Urinary bladder (tissue), 4 donors: Measurements from ENCODE around the gene ARFGAP2. TPM values are rescaled to one million over a fixed set of nuclear protein-coding genes. Genes with fewer than 3 reads are reported as not detected.
"Not testable (repeated sequence)": the region's sequence is repeated elsewhere in the genome, so short reads cannot be mapped to it uniquely, and the experiment has no call there.

Source experiments
- DNase-seq: peaks from one replicate; pipeline ENCODE4 v3.0.0-alpha.2; 2015; ENCODE audit errors: extremely low spot score
- H3K27ac ChIP-seq: one replicate; pipeline ENCODE4 v1.5.1; 2013; ENCODE audit warnings: low read depth, mild to moderate bottlenecking, moderate library complexity
- H3K36me3 ChIP-seq: one replicate; pipeline ENCODE4 v1.6.1; 2013; ENCODE audit warnings: mild to moderate bottlenecking, moderate library complexity; ENCODE audit not compliant: insufficient read depth
- H3K4me1 ChIP-seq: one replicate; pipeline ENCODE4 v1.6.1; 2013; ENCODE audit warnings: mild to moderate bottlenecking, moderate library complexity; ENCODE audit not compliant: insufficient read depth
- H3K4me3 ChIP-seq: one replicate; pipeline ENCODE4 v1.5.1; 2013; ENCODE audit warnings: low read depth, low read length
- WGBS: extraction: QIAGEN DNeasy Blood & Tissue Kit; methylation state at CpG from one replicate; pipeline ENCODE4 v1.1.7; 2013; 5-methylcytosine and 5-hydroxymethylcytosine counted together
- polyA plus RNA-seq: library from polyadenylated mRNA; stranded (reverse); fragments of 200-250 nt; gene quantifications from one replicate; pipeline ENCODE4 v1.2.3, GENCODE V29; 2013
- total RNA-seq: library from RNA; depleted of rRNA; stranded (reverse); fragments of >200 nt; gene quantifications from one replicate; pipeline ENCODE4 v1.2.3, GENCODE V29; 2014
- donor health status: healthy with polysubstance abuse.
- donor health status: healthy.

The ARFGAP2 gene
- total and polyA plus RNA-seq, 2 donors = 77.1 to 81.8 TPM

DNA sequence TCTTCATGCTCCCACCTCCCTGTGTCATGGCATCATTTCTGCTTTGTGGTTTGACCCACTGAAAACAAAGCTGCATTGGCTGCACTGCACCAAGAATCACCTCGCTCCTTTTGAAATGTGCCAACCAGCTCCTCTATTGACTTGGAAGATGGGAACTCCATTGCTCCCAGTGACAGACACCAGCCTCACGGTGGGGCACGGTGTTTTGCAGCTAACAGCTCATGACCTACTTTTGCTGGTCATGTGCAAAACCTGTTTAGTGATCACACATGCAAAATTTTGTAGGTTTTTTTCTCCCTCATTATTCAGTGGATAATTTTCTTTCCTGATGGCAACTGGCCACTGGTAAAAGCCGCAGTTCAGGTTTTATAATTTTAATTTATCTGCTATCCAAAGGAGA lies 36.8 kb downstream of the ARFGAP2 start:
- no peak overlapping the region for H3K27ac ChIP-seq
- DNase-seq = no peak
- H3K4me1 ChIP-seq = no peaks in the 10 kb centered on the region
- no peak overlapping the region for H3K4me3 ChIP-seq
- 87% methylated on average over 4 of the region's 4 CpGs for WGBS
- H3K36me3 ChIP-seq = no peaks in the 10 kb centered on the region

DNA sequence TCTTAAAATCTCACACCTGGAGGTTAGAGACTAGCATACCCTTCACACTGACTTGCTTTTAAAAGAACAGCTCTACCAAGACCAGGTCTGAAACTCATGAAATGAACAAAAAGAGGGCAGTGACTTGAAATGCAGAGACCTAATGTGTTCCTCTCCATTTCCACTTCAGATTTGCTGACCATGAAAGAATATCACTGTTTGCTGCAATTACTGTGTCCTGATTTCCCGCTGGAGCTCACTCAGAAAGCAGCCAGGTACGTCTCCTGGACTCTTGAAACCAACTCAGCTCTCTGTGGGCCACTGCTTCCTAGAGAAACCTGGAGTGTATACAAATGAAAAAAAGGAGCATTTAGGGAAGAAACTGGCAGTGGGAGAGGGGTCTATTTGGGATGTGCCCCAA lies 39.2 kb downstream of the ARFGAP2 start:
- no peak for DNase-seq
- Histone ChIP-seq H3K36me3 (no peaks in the 10 kb centered on the region), H3K27ac (no peak overlapping the region), H3K4me1 (no peaks in the 10 kb centered on the region), H3K4me3 (no peak overlapping the region)
- 97% methylated on average over 2 of the region's 2 CpGs for WGBS

DNA sequence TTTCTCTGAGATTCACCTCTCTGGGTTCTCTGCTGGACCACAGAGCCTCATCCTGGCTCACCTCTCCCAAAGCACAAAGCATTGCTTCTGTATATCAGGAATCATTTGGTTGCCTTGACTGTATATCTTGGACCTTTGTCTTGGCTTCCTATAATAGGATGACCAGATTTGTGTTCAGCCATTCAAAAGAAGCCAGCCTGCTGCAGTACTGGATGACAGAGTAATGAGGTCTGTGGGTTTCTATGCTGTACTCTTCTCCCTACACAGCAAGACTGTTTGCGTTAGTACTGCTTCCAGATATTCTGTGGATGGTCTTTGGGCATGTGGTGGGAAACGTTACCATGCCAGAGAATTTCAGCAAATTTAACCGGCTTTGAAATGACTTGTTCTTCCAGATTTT lies 39.8 kb downstream of the ARFGAP2 start:
- Histone ChIP-seq H3K4me1 (no peaks in the 10 kb centered on the region), H3K36me3 (no peaks in the 10 kb centered on the region), H3K27ac (no peak overlapping the region), H3K4me3 (no peak overlapping the region)
- 95% methylated on average over 3 of the region's 3 CpGs for WGBS
- DNase-seq = no peak

DNA sequence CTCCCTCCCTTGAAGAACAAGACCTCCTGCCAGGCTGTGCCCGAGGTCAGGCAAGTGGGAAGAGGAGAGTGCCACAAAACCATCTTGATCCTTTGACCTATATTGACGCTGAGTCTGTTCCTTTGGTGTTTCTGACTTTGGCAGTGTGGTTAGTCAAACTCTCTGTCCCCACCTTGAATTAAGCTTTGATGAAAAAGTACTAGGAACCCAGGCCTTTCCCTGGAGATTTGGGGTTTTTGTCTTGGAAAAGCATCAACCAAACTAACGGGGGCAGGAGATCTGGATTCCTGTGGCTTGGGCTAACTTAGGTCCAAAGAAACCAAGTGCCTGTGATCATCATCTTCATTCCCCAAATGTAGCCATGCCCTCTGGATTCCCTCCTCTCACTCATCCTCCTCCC lies 40.4 kb downstream of the ARFGAP2 start:
- WGBS = 79% methylated on average over 3 of the region's 3 CpGs
- no peaks in the 10 kb centered on the region for H3K36me3 ChIP-seq
- DNase-seq = no peak
- H3K27ac ChIP-seq = no peak overlapping the region
- no peaks in the 10 kb centered on the region for H3K4me1 ChIP-seq
- no peak overlapping the region for H3K4me3 ChIP-seq

DNA sequence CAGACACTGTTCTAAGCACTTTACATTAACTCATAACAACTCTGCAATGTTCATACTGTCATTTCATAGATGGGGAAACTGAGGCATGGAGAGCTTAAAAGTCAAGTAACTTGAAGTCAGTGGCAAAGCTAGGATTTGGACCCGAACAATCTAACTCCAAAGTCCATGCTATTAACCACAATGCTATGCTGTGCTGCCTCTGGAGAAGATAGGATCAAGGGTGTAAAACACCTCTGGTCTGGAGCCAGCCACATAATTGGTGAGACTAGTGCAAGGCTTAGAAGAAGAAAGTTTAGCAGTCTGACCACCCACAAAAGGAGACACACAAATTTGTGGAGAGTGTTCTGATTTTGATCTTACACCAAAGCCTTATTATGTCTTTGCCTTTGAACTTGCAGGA lies 43.7 kb downstream of the ARFGAP2 start:
- no peak for DNase-seq
- Histone ChIP-seq H3K4me1 (no peaks in the 10 kb centered on the region), H3K36me3 (no peaks in the 10 kb centered on the region), H3K27ac (no peak overlapping the region), H3K4me3 (no peak overlapping the region)
- WGBS = 83% methylated on average over 1 of the region's 1 CpG

DNA sequence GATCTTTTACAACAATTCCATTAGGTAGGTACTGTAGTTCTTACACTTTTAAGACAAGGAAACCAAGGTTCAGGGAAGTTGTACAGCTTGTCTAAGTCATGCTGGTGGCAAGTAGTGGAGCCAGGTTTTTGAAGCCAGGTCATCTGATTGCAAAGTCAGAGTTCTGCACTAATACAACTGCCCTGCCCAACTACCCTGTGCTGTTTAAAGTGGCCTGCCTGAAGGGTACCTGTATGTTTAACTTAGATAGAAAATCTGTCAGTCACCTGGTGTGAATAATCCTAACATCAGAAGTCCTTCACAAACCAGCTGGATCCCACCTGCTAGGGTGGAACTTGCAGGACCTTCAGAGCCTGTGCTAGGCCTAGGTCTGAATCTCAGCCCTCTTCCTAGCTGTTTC lies 44.2 kb downstream of the ARFGAP2 start:
- H3K27ac ChIP-seq = no peak overlapping the region
- DNase-seq = no peak
- H3K4me3 ChIP-seq = no peak overlapping the region
- no peaks in the 10 kb centered on the region for H3K4me1 ChIP-seq
- no peaks in the 10 kb centered on the region for H3K36me3 ChIP-seq

DNA sequence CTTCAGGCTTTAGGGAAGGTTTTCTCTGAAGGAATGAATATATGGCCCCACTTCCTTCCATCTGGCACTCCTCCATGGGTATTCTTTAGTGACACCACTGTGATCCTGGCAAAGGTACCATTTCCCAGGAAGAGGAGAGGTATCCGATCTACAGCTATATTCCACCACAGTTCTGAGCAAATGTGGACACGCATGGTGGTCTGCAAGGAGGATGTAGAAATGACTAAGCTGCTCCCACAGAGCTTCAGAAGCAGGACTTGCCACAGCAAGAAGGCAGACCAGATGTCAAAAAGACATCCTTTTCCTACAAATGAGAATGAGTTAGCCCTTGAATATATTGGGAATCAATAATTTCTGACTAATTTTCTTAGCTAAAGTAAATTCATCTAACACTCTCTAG lies 45.5 kb downstream of the ARFGAP2 start:
- Histone ChIP-seq H3K36me3 (no peaks in the 10 kb centered on the region), H3K4me3 (no peak overlapping the region), H3K27ac (no peak overlapping the region), H3K4me1 (no peaks in the 10 kb centered on the region)
- WGBS = 96% methylated on average over 2 of the region's 2 CpGs
- no peak for DNase-seq

DNA sequence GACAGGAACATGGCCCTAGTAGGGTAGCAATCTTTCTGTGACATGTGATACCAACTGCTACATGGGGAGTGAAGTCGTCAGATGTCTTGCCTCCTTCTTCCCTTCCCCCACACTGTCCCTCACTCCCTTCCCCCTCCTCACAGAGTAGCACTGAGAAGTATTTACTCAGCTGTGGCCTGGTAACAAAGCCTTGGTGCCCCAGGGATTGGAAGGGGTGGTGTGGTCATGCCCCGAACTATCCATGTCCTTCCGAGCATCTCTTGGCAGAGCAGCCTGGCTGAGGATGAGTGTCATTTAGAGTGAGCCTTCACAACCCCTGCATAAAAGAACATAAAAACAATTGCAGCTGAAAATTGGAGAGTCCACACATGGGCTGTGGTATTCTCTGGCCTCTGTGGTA lies 46.1 kb downstream of the ARFGAP2 start:
- WGBS = 79% methylated on average over 3 of the region's 3 CpGs
- Histone ChIP-seq H3K36me3 (no peaks in the 10 kb centered on the region), H3K4me3 (no peak overlapping the region), H3K27ac (no peak overlapping the region), H3K4me1 (no peaks in the 10 kb centered on the region)
- no peak for DNase-seq

DNA sequence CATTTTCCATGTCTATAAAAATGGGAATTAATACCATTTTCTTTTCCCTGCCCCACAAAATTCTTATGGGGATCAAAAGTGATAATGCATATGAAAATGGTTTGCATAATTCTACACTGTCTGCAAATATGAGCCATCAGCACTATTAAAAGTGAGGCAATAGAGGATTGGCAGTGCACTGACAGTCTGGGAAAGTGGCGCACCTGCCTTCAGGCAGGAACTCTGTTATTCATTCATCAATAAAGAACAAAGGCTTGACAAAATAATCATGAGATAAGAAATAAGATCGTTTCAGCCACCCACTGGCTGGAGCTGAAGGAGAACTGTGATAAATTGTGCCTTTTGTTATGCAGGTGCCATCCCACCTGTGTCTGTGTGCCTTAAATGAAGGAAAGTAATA lies 49.5 kb downstream of the ARFGAP2 start:
- Histone ChIP-seq H3K4me1 (no peaks in the 10 kb centered on the region), H3K36me3 (no peaks in the 10 kb centered on the region), H3K4me3 (no peak overlapping the region), H3K27ac (no peak overlapping the region)
- 76% methylated on average over 2 of the region's 2 CpGs for WGBS
- no peak for DNase-seq

DNA sequence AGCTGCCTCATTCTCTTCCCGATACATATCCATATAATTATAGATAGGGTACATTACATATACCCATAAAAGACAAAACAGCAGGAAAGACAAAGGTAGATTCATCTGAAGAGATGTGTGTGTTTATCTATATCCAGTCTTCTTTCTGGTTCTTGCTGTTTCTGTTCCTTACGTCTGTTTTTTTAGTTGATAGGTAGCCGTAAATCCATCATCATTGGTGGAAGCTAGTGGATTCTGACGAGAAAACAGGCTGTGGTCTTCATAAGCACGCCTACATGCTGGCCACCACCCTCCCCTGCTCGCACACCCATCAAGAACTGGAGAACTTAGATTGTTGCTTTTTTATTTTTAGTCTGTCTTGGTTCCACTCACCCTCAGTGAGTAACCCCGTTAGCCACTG lies 51.6 kb downstream of the ARFGAP2 start:
- WGBS = 86% methylated on average over 7 of the region's 7 CpGs
- Histone ChIP-seq H3K27ac (no peak overlapping the region), H3K4me1 (no peaks in the 10 kb centered on the region), H3K36me3 (no peaks in the 10 kb centered on the region), H3K4me3 (no peak overlapping the region)
- DNase-seq = no peak

DNA sequence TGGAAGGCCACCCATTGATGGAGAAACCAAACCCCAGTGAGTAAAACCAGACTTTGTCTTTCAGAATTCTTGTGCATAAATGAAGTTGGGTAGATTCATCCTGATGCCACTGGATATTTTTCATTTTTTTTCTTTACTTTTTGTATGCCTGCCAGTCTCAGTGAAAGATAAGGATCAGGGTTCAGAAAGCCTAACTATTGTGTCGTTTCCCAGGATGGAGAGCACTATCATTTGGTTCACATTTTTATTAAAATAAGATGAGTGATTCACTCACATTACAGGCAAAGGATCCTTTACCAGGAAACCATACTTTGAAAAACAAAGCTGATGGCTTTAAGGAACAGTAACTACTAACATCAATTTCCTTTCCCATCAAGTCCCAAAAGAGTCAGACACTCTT lies 52.0 kb downstream of the ARFGAP2 start:
- H3K36me3 ChIP-seq = no peaks in the 10 kb centered on the region
- no peak overlapping the region for H3K27ac ChIP-seq
- 72% methylated on average over 1 of the region's 1 CpG for WGBS
- no peaks in the 10 kb centered on the region for H3K4me1 ChIP-seq
- H3K4me3 ChIP-seq = no peak overlapping the region
- DNase-seq = no peak

DNA sequence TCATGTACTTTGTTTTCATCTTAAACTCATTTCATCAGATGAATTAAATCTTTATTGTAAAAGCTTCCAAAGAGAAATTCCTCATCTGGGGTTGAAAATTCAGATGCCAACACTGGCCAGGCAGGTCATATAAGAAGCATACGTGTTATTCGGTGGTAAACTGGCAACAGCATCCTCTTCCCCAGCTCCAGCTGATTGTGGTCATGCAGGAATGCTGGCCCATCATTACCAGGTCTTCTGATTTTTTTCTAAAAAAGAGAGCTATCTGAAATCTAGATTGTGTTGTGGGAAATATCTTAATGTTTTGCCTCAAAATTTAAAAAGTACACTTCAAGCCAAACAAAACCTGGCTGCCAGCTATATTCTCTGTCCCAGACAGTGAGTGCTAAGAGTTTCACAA lies 53.6 kb downstream of the ARFGAP2 start:
- Histone ChIP-seq H3K4me1 (no peaks in the 10 kb centered on the region), H3K27ac (no peak overlapping the region), H3K36me3 (no peaks in the 10 kb centered on the region), H3K4me3 (no peak overlapping the region)
- DNase-seq = no peak
- 78% methylated on average over 2 of the region's 2 CpGs for WGBS

DNA sequence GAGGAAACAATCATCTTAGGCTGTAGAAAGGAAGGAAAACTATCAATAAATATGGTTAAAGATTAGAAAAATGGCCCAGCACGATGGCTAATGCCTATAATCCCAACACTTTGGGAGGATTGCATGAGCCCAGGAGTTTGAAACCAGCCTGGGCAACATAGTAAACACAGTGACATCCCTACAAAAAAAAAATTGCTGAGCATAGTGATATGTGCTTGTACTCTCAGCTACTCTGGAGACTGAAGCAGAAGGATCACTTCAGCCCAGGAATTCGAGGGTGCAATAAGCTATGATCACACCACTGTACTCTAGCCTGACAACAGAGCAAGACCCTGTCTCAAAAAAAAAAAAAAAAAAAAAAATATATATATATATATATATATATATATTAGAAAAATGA lies 54.9 kb downstream of the ARFGAP2 start:
- Histone ChIP-seq H3K4me3 (no peak overlapping the region), H3K36me3 (no peaks in the 10 kb centered on the region), H3K4me1 (no peaks in the 10 kb centered on the region), H3K27ac (no peak overlapping the region)
- no peak for DNase-seq
- 65% methylated on average over 2 of the region's 2 CpGs for WGBS

DNA sequence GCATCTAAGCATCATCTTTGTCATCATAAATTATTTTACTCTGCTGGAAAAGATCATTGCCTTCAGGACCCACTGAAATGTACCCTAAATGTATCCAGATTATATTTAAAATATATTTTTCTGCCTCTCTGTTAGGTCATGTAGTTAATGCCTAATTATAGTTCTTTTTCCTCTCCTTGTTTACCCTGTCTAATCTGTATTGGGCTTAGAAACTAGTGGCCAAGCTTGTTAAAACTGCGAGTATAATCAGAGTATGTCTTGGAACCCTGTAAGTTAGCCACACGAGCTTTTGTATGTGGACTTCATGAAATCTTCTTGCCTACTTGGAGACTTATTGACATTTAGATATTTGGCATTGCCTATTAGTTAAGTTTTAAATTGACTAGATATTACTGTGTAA lies 55.6 kb downstream of the ARFGAP2 start:
- Histone ChIP-seq H3K4me1 (no peaks in the 10 kb centered on the region), H3K4me3 (no peak overlapping the region), H3K36me3 (no peaks in the 10 kb centered on the region), H3K27ac (no peak overlapping the region)
- 71% methylated on average over 2 of the region's 2 CpGs for WGBS
- DNase-seq = no peak

DNA sequence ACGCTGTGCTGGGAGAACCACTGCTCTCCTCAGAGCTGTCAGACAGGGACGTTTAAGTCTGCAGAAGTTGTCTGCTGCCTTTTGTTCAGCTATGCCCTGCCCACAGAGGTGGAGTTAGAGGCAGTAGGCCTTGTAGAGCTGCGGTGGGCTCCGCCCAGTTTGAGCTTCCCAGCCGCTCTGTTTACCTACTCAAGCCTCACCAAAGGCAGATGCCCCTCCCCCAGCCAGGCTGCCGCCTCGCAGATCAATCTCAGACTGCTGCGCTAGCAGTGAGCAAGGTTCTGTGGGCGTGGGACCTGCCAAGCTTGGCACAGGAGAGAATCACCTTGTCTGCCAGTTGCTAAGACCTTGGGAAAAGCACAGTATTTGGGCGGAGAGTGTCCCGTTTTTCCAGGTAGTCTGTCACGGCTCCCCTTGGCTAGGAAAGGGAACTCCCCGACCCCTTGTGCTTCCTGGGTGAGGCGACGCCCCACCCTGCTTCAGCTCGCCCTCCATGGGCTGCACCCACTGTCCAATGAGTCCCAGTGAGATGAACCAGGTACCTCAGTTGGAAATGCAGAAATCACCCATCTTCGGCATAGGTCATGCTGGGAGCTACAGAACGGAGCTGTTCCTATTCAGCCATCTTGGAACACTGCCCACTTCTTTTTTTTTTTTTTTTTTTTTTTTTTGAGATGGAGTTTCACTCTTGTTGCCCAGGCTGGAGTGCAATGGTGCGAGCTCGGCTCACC lies 57.6 kb downstream of the ARFGAP2 start:
- H3K27ac ChIP-seq, H3K4me1 ChIP-seq, H3K36me3 ChIP-seq, DNase-seq, H3K4me3 ChIP-seq: not testable (repeated sequence)
- 85% methylated on average over 20 of the region's 20 CpGs for WGBS
